T47D (cell line): ENCODE measurements around the gene SERBP1.

Experiments
- DNase-seq, 2 experiments: peaks; one replicate each; pipeline versions ENCODE4 v3.0.0 to v3.0.0-alpha.2; 2011 to 2012; ENCODE audit warnings: low read depth in 1 of 2, low spot score in 1 of 2
- JUND ChIP-seq: IDR thresholded peaks from 2 replicates; pipeline ENCODE4 v1.6.1; 2012; ENCODE audit warnings: low read depth
- in situ Hi-C: cut with HindIII; loops from 2 replicates; pipeline ENCODE4 v1.10.0; 2016; ENCODE audit warnings: low sequenced_read_pairs, low pct_unique_long_range_greater_than_20kb

Gene SERBP1

GRCh38 chr1:67359592-67359991, 70.6 kb downstream of the SERBP1 start:
- in situ Hi-C loops: no loop called here
- no peak for TF ChIP-seq JUND
- no peak for DNase-seq
